Lung (tissue), 12 donors: ENCODE data around the gene FOXP2. TPM values are rescaled to one million over a fixed set of nuclear protein-coding genes. Genes with fewer than 3 reads are reported as not detected.
A peak's percentile ranks its signal among the peaks of the same experiment; 100 is the strongest.

Experiments used
- ATAC-seq: fragments of 200-7000 bp; cut with Tn5 transposase; one replicate; pipeline ENCODE4 v1.9.1; 2020; ENCODE audit warnings: moderate number of reproducible peaks; ENCODE audit not compliant: insufficient read depth, low FRiP score
- DNase-seq, 3 donors: peaks; one replicate each; pipeline ENCODE4 v3.0.0-alpha.2; 2013 to 2017
- H3K27ac ChIP-seq, 2 donors: one replicate each; pipeline ENCODE4 v1.5.1; 2013; ENCODE audit warnings: mild to moderate bottlenecking in 2 of 2, moderate library complexity in 2 of 2, control low read depth in 1 of 2, inconsistent platforms in 1 of 2, low read depth in 1 of 2, low read length in 1 of 2
- H3K27me3 ChIP-seq, 3 donors: one replicate each; pipeline ENCODE4 v1.5.1; 2013; ENCODE audit warnings: low read length in 2 of 3; ENCODE audit not compliant: control insufficient read depth in 3 of 3, insufficient read depth in 3 of 3
- H3K36me3 ChIP-seq, 4 donors: one replicate each; pipeline ENCODE4 v1.5.1; 2013; ENCODE audit warnings: low read length in 4 of 4, mild to moderate bottlenecking in 1 of 4, moderate library complexity in 1 of 4; ENCODE audit not compliant: control insufficient read depth in 4 of 4, insufficient read depth in 4 of 4
- H3K4me1 ChIP-seq, 5 donors: one replicate each; pipeline ENCODE4 v1.5.1; 2013; ENCODE audit warnings: low read length in 5 of 5, mild to moderate bottlenecking in 2 of 5, moderate library complexity in 1 of 5; ENCODE audit not compliant: control insufficient read depth in 5 of 5, insufficient read depth in 5 of 5
- H3K4me3 ChIP-seq: one replicate; pipeline ENCODE4 v1.5.1; 2013; ENCODE audit warnings: mild to moderate bottlenecking, control low read depth, moderate library complexity
- H3K9ac ChIP-seq, 2 donors: one replicate each; pipeline ENCODE4 v1.5.1; 2013; ENCODE audit warnings: low read length in 2 of 2, control low read depth in 1 of 2; ENCODE audit not compliant: insufficient read depth in 1 of 2
- H3K9me3 ChIP-seq, 4 donors: one replicate each; pipeline ENCODE4 v1.5.1; 2013; ENCODE audit warnings: low read length in 3 of 4, mild to moderate bottlenecking in 1 of 4, moderate library complexity in 1 of 4; ENCODE audit not compliant: control insufficient read depth in 4 of 4, insufficient read depth in 3 of 4
- WGBS, 2 donors: extraction: QIAGEN DNeasy Blood & Tissue Kit; methylation state at CpG; one replicate each; pipeline ENCODE4 v1.1.7; 2013; 5-methylcytosine and 5-hydroxymethylcytosine counted together
- polyA plus RNA-seq, 2 donors: library from polyadenylated mRNA; stranded (reverse); fragments of 200-250 nt; gene quantifications; one replicate each; pipeline ENCODE4 v1.2.1, GENCODE V29; 2013
- total RNA-seq, 2 donors: library from RNA; depleted of rRNA in 1 of 2; stranded (reverse); fragments of >200 nt in 1 of 2; gene quantifications; one replicate each; pipeline ENCODE4 v1.2.1, GENCODE V29; 2014 to 2021
- TF ChIP-seq, protein P1 (sequence below): IDR thresholded peaks from 2 replicates; pipeline ENCODE4 v1.5.1; 2012; ENCODE audit warnings: mild to moderate bottlenecking; ENCODE audit errors: control extremely low read depth, extremely low read depth
- donor health status: control.
- donor health status: control.
- donor health status: Bipolar disorder and iron deficiency.
- donor health status: healthy.
- donor health status: DM: yes; HTN: yes; CAD: no.

Gene FOXP2
- total and polyA plus RNA-seq, 4 donors = 0.93 to 49.3 (median 5.0) TPM

GRCh38 chr7:114481999-114482398, 67.4 kb downstream of the FOXP2 start:
- Histone ChIP-seq H3K4me3 (no peak overlapping the region), H3K4me1 (no peaks in the 10 kb centered on the region), H3K27ac (no peak overlapping the region), H3K9ac (no peak overlapping the region), H3K36me3 (no peaks in the 10 kb centered on the region), H3K27me3 (no peaks in the 10 kb centered on the region), H3K9me3 (peaks cover 0 to 4% (median 1%) of the 10 kb centered on the region in 4 donors)
- ATAC-seq (no peak), DNase-seq (peak in 2 of 3 donors; percentile 59 to 79)
- WGBS, 2 donors = 36 to 64% methylated on average over 2 of the region's 2 CpGs
- TF ChIP-seq, protein P1, sequence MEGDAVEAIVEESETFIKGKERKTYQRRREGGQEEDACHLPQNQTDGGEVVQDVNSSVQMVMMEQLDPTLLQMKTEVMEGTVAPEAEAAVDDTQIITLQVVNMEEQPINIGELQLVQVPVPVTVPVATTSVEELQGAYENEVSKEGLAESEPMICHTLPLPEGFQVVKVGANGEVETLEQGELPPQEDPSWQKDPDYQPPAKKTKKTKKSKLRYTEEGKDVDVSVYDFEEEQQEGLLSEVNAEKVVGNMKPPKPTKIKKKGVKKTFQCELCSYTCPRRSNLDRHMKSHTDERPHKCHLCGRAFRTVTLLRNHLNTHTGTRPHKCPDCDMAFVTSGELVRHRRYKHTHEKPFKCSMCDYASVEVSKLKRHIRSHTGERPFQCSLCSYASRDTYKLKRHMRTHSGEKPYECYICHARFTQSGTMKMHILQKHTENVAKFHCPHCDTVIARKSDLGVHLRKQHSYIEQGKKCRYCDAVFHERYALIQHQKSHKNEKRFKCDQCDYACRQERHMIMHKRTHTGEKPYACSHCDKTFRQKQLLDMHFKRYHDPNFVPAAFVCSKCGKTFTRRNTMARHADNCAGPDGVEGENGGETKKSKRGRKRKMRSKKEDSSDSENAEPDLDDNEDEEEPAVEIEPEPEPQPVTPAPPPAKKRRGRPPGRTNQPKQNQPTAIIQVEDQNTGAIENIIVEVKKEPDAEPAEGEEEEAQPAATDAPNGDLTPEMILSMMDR = no peak

DNA sequence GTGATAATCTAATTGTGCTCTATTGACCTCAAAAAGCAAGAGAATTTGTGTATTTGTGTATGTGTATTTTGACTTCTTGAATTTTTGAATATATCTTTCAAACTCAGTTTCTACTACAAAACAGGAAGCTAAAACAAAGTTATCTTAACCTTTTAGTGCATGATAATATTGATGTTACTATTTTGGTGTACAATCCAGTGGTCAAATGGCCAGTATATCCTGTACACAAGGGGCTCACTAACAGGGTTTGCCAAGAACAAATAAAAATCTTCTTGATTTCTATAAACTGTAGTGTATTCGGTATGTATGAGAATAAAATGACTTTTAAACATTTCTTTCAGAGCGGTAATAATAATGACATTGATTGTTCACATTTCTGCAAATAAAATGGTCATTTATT, 69.6 kb downstream of the FOXP2 start:
- Histone ChIP-seq H3K27me3 (no peaks in the 10 kb centered on the region), H3K9me3 (peaks cover 0 to 7% (median 2%) of the 10 kb centered on the region in 4 donors), H3K4me3 (no peak overlapping the region), H3K27ac (no peak overlapping the region), H3K36me3 (no peaks in the 10 kb centered on the region), H3K9ac (no peak overlapping the region), H3K4me1 (no peaks in the 10 kb centered on the region)
- TF ChIP-seq, protein P1 = no peak
- 91 to 93% methylated on average over 2 of the region's 2 CpGs for WGBS, 2 donors
- DNase-seq (no peak), ATAC-seq (no peak)

DNA sequence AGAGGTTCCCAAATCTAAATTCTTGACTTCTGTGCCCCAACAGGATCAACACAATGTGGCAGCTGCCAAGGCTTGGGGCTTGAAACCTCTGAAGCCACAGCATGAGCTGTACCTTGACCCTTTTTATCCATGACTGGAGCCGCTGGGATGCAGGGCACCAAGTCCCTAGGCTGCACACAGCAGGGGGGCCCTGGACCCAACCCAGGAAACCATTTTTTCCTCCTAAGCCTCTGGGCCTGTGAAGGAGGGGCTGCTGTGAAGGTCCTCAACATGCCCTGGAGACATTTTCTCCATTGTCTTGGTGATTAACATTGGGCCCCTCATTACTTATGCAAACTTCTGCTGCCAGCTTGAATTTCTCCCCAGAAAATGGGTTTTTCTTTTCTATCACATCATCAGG, 72.6 kb downstream of the FOXP2 start:
- 91 to 100% methylated on average over 1 of the region's 1 CpG for WGBS, 2 donors
- no peak overlapping the region for H3K27ac ChIP-seq

More for the DNA sequence above, 72.6 kb downstream of the FOXP2 start:
- ATAC-seq (no peak), DNase-seq (no peak)
- Histone ChIP-seq H3K36me3 (no peaks in the 10 kb centered on the region), H3K27me3 (no peaks in the 10 kb centered on the region), H3K4me3 (no peak overlapping the region), H3K4me1 (no peaks in the 10 kb centered on the region), H3K9ac (no peak overlapping the region), H3K9me3 (peaks cover 0 to 7% (median 2%) of the 10 kb centered on the region in 4 donors)
- TF ChIP-seq, protein P1 = no peak
